Occipital lobe (tissue), 2 donors: Measurements from ENCODE around the gene FLT1. TPM values are rescaled to one million over a fixed set of nuclear protein-coding genes. Genes with fewer than 3 reads are reported as not detected.

Source experiments
- DNase-seq: peaks from one replicate; lab custom pipeline; 2025; lab: John Stamatoyannopoulos, UW
- total RNA-seq: library from RNA; depleted of rRNA; stranded (reverse); fragments of >200 nt; gene quantifications from one replicate; pipeline ENCODE4 v1.2.3, GENCODE V29; 2014

Gene FLT1
- total RNA-seq, 1 donor from 2014 or later, result 13.7 TPM

DNA sequence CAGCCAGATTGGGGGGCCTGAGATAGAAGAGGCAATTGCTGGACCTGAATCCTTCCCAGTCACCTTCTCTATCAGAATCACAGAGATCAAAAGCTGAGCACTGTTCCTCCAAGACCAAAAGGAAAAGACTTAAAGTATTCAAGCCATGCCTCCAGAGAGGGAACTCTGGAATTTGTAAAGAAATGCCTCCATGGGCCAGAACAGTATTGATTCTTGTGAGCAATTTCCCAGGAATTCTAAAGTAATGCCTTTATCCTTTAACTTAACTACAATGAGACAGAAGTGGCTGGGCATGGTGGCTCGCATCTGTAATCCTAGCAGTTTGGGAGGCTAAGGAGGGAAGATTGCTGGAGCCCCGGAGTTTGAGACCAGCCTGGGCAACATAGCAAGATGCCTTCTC, 148.8 kb downstream of the FLT1 start:
- no peak for DNase-seq

DNA sequence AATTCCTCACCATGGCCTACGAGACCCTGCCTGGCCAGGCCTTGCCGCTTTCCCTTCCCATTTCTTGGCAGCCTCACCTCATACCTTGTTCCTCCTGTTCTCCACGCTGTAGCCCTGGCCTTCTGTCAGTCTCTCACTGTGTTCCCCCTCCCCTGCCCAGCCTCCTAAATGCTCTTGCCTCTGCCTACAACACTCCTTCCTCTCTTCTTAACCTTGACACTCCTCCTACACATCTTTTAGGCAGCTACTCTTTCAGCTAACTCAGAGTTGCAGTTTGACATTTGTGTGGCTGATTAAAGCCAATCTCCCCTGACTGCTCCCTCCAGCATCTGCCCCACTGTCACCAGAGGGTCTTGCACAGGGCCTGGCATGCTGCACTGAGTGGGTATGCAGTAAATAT, 150.8 kb downstream of the FLT1 start:
- DNase-seq, result no peak

DNA sequence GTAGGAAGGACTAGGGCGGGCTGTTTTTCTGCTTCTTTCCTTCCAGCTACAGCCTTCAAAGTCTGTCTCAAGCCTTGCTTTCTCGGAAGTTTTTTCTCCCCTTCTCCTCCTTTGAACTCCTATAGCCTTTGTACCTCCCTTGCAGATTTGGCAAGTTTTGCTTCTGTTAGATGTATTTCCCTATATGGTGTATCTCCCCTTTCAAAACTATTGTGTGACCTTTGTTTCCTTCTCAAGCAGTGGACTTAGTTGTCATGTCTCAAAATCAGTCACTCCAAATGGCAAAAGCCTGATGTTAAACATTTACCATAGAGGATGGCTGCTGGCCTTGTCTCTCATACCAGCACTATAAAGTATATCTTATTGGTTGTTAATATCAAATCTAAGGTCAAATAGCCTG, 152.7 kb downstream of the FLT1 start:
- DNase-seq, result no peak

DNA sequence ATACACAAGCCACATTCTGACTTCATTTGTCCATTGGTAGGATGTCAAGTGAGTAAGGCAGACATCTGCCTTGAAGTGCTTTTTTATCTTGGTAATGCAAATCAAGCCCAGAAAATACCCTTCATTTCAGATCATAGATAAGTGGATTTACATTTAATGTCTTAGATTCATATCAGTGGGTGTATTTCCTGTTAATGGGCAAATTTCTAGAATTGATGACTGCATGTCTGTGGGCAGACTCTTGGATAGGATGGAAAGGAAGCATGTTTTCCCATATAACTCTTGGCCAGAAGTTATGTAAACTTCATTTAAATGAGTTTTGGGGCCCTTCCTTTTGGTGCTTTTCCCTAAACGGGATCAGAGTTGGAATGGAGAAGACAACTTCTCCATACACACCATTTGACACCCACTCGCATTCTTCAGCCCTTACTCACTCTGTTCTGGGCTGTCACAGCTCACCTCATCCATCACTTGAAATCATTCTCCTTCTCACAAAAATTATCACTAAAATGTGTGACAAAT, 154.6 kb downstream of the FLT1 start:
- DNase-seq, result no peak

DNA sequence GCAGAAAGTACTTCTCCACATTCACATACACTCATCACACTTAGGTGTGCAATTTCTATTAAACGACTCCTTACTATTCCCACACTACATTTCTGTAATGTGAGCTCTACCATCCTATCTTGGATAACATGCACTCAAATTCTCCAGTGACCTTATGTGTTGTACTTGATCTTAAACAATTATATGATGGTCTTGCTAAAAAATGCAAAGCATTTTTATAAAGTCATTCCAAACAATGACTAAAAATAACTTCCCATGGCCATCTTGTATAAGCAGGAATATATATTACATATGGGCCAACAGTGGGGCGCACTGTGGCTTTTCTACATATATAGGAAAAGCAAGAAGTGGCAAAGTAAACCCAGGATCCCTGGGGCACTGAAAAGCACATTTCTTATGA, 155.5 kb downstream of the FLT1 start:
- DNase-seq, result no peak

DNA sequence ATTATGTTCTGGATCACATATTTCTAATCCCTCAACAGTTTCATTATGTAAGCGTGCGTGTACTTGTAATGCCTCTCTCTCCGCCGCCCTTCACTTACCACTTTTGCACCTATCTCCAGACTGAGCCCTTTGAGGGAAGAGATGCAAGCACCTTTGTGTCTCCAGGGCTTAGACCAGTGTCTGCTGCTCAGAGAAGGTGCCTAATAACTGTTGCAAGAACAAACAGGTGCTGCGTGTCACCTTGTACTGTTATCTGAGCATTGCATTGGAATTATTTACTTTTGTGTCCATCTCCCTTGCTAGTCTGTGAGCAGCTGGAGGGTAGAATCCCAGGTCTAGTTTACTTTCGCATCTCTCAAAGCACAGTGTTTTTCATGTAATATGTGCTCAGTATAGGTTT, 156.2 kb downstream of the FLT1 start:
- no peak for DNase-seq

DNA sequence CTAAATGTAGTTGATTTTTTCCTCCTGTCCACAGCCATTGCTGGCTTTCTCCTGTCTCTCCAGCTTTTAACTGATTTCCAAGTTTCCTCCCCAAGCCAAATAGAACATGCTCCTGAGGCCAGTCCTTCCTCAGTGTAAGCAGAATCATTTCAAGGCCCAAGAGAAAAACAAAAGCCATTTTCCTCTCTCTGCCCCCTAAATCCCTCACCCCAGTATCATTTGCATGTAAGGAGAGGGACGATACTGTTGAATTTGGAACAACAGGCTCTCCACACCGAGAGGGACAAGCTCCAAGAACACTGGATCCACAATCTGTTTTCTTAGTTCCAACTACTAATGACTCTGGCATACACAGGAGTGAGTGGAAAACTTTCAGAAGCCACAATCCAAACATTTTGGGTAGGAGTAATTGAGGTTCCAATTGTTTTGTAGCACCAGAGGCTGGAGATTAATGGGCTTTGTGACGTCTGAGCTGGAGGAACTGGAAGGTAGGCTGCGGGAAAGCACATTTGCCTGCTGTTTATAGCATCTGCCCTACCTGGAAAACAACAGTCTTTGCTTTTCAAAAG, 156.8 kb downstream of the FLT1 start:
- no peak for DNase-seq

DNA sequence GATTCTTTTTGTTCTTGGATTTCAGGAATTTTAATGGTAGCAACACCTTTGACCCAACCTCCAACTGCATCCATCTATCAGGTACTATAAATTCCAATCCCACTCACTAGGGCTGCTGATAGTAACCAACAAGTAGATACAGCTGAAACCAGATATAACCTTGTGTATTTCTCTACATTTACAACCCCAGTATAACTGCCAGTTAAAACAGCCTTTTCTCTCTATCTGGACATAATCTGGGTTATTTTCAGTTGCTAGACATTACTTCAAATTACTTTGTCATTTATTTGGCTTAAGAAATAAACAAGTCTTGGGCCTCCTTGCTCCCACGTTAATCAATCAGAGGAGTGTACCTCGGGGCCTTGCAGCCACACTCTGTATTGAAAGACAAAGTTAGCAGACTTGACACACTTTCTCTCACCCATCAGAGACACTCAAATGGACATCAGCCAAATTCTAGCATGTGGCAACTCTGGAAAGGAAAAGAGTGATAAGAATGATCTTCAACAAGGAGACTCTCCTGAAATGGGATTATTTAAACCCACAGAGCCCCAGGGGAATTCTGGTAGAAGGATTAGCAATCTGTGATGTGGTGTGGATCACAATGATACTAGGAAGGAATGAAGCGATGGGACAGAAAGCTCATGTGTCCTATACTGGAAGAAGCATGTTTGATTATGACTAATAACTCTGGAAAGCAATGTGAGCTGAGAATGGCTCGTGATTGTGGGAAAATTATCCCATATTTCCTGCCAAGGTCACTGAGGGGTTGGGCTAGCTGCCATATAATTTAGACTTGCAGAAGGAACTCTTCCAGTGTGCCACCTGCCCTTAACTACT, 157.5 kb downstream of the FLT1 start:
- no peak for DNase-seq

DNA sequence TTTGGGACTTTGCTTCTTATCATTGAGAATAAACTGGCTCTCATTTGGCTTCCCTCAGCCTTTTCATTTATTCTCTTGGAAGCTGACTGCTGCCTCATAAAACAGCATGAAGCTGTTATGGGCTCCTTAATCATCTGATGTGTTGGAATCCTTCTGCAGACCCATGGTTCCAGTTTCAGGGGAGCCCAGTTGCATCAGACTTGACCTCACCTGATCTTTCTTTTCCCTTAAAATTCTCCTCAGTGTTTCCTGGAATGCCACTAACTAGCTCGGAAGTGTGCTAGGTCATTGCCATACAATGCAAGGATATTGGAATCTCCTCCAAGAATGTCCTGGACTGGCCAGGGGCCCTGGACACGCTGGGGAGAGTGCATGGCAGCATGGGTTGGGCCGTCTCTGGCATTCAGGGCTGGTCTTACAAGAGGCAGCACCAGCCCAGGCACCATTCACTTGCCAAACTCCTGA, 158.7 kb downstream of the FLT1 start:
- DNase-seq, result no peak

DNA sequence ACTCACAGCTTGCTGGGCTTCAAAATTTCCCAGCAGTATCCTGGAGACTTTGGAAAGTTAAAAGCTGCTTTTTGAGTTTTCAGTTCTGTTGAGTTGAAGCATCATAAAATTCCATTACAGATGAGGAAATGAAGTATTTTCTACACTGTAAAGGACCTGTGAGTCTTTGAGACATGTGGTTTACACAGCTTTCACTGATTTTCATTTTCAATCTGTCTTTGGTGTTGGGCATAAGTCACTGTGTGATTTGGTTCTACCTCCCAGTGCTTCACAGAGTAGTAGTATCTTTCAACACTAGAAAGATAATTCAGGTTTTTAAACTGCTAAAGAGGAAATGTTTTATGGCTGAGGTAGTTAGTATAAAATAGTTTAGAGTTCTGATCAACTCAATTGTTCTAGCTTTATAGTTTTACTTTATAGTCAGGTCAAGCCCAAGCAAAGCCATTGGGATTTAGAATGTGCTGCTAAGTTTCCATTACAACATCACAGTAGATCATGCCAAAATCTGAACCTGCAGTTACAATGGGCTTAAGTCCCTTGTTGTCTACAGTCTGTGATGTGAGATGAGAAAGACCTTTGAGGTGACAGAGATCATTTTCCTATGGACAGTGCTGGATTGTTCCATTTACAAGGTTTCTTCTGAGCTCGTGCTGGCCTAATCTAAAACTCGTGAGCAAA, 161.6 kb downstream of the FLT1 start:
- no peak for DNase-seq

DNA sequence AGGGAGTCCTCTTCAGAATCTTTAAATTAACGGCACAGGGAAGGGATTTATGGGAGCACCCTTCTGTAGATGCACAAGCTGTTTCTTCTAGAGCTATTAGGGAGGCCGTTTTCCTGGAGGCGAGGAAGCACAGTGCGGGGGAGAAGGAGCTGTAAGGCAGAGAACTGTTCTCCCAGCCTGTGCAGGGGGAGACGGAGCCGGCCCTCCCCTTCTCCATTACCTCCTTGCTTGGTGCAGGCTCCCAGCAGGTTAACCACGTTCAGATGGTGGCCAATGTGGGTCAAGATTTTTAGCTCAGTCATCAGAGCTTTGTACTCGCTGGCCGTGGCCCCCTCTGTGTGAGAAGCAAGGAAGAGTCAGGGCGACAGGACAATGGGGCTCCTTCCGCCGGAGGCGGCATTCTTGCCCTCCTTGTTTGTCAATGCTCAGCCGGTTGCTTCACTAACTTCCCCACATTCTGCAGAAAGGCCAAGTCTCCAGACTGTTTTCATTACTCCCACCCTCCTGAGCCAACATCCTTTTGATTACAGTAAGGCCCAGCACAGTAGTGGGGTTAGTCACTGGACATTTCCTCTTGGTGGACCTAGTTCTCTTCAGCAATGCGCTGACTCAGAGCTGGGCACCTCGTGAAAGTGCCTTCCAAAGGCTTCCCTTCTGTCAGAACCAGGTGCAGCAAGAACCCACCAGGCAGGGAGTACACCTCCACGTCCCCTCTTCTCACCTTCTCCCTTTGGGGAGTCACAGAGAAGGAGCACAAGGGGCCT, 165.4 kb downstream of the FLT1 start:
- DNase-seq, result no peak

DNA sequence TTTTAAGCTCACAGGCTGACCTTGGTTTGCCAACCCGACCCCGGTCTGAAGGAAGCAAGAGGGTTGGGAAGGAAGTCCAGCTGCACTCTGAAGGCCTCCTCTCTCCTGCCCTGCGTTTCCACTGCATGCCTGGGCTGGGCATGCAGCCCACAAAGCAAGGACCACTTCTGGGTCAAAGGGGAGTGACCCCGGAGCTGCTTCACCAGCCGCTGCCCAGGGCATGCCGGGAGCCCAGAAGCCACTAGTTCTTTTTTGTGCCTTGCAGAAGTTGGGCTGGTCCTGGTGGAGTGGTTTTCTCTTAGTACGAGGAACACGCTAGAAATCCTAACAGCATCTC, 166.7 kb downstream of the FLT1 start:
- no peak for DNase-seq

DNA sequence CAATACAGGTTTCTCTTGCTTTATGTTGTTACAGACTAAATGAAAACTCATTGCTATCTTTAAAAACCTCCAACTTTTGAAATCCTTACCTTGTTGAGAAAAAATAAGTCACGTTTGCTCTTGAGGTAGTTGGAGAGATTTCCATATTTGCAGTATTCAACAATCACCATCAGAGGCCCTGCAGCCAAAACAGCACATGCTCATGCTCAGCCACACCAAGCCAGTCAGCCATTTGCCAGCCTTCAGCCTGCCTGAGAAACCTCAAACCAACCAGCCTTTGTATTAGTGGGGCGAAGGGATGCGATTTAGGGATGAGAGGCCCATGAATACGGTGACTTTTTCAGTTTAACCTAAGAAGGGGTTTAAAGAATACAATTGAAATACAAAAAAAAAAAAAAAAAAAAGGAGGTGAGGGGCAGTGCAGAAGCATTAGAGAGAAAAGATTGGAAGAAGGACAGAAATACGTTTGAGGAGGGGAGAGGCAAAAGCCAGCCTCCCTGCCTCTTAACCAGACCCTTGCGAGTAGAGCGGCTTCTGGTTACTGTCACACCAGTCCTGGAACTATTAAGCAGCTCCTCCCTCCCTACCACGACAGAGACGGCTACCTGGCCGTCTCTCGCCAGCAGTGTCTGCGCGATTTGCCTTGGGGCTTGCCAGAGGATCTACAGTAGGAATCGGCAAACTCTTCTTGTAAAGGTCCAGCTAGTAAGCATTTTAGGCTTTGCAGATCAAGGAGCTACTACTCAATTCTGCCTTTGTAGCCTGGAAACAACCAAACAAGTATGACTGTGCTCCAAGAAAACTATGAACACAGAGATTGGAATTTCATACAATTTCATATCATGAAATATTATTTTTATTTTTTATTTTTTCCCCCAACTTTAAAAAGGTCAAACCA, 167.3 kb downstream of the FLT1 start:
- DNase-seq, result no peak

DNA sequence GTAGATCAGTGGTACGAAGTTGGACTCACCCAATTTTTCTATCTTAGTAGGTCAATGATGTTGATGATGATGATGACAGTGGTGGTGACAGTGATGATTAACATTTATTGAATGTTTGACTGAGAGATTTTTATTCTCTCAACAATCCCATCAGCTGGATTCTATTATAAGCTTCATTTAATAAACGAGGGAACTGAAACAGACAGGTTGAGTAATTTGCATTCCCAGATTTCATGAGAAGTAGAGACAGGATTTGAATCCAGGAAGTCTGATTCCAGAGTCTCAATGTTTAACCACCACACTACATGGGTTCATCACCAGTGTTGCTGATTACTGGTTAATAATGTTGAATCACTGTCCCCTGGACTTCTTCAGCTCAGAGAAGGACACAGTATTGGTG, 168.9 kb downstream of the FLT1 start:
- no peak for DNase-seq

DNA sequence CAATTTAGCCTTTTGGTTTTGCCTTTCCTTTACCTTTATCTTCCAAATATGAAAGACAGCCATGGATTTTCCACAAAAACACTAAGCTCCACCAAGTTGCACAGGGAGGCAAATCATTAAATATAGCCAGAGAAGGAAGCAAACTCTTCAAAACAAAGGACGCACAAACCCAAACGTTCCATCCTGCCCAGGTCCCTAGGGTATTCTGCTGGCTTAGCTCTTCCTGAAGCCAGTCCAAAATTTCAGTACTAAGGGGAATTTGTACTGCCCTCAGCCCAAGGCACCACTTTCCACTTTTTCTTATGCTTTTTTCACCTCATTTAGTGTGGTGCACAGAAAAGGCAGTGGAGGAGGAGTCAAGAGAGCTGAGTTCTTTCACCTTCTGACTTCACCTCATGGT, 169.9 kb downstream of the FLT1 start:
- no peak for DNase-seq

DNA sequence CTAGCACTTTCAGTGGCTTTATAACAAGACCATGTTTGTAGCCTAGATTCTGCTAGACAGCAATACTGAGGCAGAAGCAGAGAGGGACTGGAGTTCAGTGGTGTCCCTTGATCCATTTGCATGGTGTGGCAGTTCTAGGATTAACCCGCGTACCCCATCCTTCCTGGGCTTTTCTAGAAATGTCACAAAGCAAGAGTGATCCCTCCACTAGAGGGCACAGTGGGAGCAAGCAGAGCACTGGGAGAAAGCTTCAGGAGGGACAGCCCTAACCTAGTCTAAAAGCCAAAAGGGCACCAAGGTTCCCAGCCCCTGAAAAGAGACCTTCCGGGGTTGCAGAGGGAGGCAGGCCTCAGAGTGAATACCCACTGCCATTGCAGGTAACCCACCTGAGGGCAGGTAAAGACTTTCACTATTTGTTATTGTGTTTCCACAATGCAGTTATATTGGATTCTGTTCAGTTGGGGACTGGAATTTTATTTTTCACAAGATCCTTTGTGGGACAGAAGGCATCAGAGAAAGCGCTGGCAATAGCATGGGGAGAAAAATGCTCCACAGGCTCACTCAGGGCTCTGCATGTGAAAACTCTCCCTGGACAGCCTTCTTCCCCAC, 170.6 kb downstream of the FLT1 start:
- no peak for DNase-seq

DNA sequence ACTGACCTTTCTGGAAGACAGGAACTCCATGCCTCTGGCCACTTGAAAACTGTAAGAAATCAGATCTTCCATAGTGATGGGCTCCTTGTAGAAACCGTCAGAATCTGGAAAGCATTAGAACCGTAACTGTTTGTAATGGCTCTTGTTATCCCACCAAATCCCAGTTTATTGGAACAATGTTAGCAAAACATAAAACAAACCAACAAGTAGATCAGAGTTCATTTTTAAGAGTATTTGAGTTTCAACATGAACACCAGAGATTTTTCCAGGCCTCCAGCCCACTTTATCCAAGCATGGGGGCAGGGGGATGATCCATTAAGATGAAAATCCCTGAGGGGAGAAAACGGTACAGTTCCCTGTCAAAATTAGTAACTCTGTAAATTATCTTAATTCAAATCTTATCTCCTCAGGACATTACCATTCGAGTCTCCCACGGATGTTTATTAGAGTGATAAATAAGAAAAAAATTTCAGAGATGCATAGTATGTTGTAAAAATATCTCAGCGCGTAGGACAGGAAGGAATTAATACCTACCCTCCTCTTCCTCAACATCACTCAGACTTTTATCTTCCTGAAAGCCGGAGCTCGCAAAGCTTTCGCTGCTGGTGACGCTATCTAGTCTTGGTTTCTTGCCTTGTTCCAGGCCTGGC, 172.5 kb downstream of the FLT1 start:
- DNase-seq, result no peak

DNA sequence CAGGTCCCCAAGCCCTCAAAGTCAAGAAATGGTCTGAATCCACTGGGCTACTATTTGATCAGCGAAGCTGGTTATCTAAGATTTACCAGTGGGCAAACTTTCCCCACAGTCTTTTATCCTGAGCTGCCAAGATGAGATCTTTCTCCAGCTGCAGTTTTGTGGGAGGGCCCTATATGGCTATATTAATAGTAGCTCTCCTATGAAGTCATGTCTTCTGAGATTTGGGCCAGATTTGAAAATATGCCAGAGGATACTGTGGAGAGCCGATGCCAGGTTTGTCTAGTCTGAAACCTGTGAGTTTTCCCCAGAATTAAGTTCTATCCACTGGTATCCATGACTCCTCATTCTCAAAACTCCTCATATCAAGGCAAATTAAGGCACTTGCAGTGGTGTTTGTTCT, 173.2 kb downstream of the FLT1 start:
- no peak for DNase-seq

DNA sequence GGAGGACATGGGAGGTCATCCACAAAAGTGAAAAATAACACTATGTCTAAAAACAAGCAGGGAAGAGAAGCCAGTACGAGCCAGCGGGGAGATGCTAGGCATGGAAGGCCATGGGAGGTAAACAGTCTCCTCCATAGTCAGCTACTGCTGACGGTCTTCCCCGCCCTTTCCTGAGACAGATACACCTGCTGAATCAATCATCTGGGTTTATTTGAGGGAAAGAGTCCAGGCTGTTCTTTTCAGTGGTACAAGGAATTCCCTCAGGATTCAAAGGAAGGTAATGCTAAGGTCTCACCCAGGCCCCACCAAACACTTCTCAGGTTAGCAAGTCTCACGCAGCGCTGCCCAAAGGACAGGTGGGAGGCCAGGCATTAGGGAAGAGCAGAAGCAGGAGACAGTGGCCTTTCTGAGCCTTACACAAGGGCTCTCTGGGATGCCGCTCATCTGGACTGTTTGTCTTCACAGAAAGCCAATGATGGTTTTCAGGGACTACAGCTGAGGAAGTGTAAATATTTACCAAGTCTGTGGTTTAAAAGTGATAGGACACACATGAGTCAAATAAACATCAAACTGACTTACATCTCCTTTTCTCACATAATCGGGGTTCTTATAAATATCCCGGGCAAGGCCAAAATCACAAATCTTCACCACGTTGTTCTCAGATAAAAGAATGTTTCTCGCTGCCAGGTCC, 173.9 kb downstream of the FLT1 start:
- no peak for DNase-seq
